ENCODE results near the gene PROK1. TPM values are rescaled to one million over a fixed set of nuclear protein-coding genes. Genes with fewer than 3 reads are reported as not detected.

The PROK1 gene
- polyA plus RNA-seq, 1 donor (not counting 4 experiments of a cell fraction or from before 2014, with no cell fraction given): not detected

DNA sequence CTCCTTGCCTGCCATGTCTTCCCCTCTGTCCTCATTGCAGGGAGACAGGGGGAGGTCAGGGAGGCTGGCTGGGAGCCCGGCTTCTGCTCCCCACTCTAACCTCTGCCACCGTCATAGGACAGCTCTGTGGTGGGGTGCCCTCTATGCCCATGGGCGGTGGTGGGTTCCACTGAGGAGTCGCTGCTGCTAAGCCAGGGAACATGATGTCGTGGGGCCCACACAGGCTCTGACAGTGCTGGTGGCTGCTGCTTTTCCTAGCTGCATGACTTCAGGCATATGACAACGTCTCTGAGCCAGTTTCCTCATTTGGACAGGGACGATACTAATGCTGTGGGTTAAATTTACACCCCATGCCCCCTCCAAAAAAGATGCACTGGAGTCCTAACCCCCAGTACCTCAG, 53.3 kb downstream of the PROK1 start:
- Histone ChIP-seq H3K4me2 (ENCODE audit: control insufficient read depth, extremely low read depth, insufficient read depth, low read depth, low read length) (no peak overlapping the region), H3K27me3 (ENCODE audit: control insufficient read depth, extremely low read depth, insufficient read depth, low read length) (peaks cover 26% of the 10 kb centered on the region), H3K4me1 (ENCODE audit: control insufficient read depth, extremely low read depth, insufficient read depth, low read length) (no peaks in the 10 kb centered on the region), H3K9me3 (ENCODE audit: control insufficient read depth, low read depth, low read length) (no peaks in the 10 kb centered on the region), H2AFZ (ENCODE audit: control insufficient read depth, low read length) (no peak overlapping the region), H3K79me2 (ENCODE audit: control insufficient read depth, insufficient read depth, low read length) (no peaks in the 10 kb centered on the region), H3K9me1 (ENCODE audit: control insufficient read depth, extremely low read depth, insufficient read depth, low read length) (no peaks in the 10 kb centered on the region), H3K4me3 (ENCODE audit: control insufficient read depth in 2 of 3, extremely low read depth in 1 of 3, insufficient read depth in 2 of 3, low read depth in 1 of 3, low read length in 3 of 3) (no peak overlapping the region), H3K9ac (ENCODE audit: control insufficient read depth, extremely low read depth, insufficient read depth, low read length) (no peak overlapping the region), H4K20me1 (ENCODE audit: control insufficient read depth, extremely low read depth, insufficient read depth, low read length) (no peaks in the 10 kb centered on the region), H3K36me3 (ENCODE audit: control insufficient read depth in 2 of 2, extremely low read depth in 1 of 2, insufficient read depth in 2 of 2, low read length in 2 of 2) (no peaks in the 10 kb centered on the region), H3K27ac (ENCODE audit: control insufficient read depth, insufficient read depth, low read length) (no peak overlapping the region)
- no peak for TF ChIP-seq CTCF (optimal IDR thresholded peaks at IDR 0.05 in 1 of 3, IDR thresholded peaks at IDR 0.05 in 1 of 3, conservative IDR thresholded peaks at IDR 0.05 in 1 of 3; ENCODE audit: extremely low read depth in 1 of 3, insufficient read depth in 2 of 3, low read length in 3 of 3)
- TF ChIP-seq EZH2 (IDR thresholded peaks at IDR 0.05; ENCODE audit: low read length): no peak
- FAIRE-seq: no peak
- dilution Hi-C loops (cut with MboI; ENCODE audit: extremely low pct_ligation_motif_present, low sequenced_read_pairs): no loop called here
- no peak for DNase-seq (ENCODE audit: low read depth, low spot score)

DNA sequence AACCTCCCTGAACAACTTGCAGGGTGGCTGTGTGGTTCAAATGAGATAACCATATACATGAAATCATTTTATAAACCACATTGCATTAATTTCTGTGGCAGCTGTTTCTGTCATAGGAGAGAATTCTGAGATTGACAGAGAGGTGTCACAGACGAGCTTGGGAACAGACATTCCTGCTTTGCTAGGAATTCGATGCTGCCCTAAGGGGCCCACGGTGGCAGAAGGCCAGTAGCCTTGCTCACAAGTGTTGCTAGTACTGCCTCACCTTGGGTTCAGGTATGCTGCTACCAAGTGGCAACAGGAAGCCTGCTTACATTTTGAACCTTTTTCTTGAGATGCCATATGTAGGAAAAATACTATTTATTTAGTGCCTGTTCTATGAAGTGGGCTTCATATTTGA, 54.6 kb downstream of the PROK1 start:
- no peak for TF ChIP-seq CTCF (optimal IDR thresholded peaks at IDR 0.05 in 1 of 3, IDR thresholded peaks at IDR 0.05 in 1 of 3, conservative IDR thresholded peaks at IDR 0.05 in 1 of 3; ENCODE audit: extremely low read depth in 1 of 3, insufficient read depth in 2 of 3, low read length in 3 of 3)
- TF ChIP-seq EZH2 (IDR thresholded peaks at IDR 0.05; ENCODE audit: low read length): no peak
- Histone ChIP-seq H3K36me3 (ENCODE audit: control insufficient read depth in 2 of 2, extremely low read depth in 1 of 2, insufficient read depth in 2 of 2, low read length in 2 of 2) (no peaks in the 10 kb centered on the region), H2AFZ (ENCODE audit: control insufficient read depth, low read length) (no peak overlapping the region), H4K20me1 (ENCODE audit: control insufficient read depth, extremely low read depth, insufficient read depth, low read length) (no peaks in the 10 kb centered on the region), H3K27ac (ENCODE audit: control insufficient read depth, insufficient read depth, low read length) (no peak overlapping the region), H3K9ac (ENCODE audit: control insufficient read depth, extremely low read depth, insufficient read depth, low read length) (no peak overlapping the region), H3K79me2 (ENCODE audit: control insufficient read depth, insufficient read depth, low read length) (no peaks in the 10 kb centered on the region), H3K4me3 (ENCODE audit: control insufficient read depth in 2 of 3, extremely low read depth in 1 of 3, insufficient read depth in 2 of 3, low read depth in 1 of 3, low read length in 3 of 3) (no peak overlapping the region), H3K9me1 (ENCODE audit: control insufficient read depth, extremely low read depth, insufficient read depth, low read length) (no peaks in the 10 kb centered on the region), H3K4me1 (ENCODE audit: control insufficient read depth, extremely low read depth, insufficient read depth, low read length) (no peaks in the 10 kb centered on the region), H3K4me2 (ENCODE audit: control insufficient read depth, extremely low read depth, insufficient read depth, low read depth, low read length) (no peak overlapping the region), H3K9me3 (ENCODE audit: control insufficient read depth, low read depth, low read length) (no peaks in the 10 kb centered on the region), H3K27me3 (ENCODE audit: control insufficient read depth, extremely low read depth, insufficient read depth, low read length) (peaks cover 23% of the 10 kb centered on the region)
- dilution Hi-C loops (cut with MboI; ENCODE audit: extremely low pct_ligation_motif_present, low sequenced_read_pairs): no loop called here
- DNase-seq (ENCODE audit: low read depth, low spot score) (no peak), FAIRE-seq (no peak)

All from keratinocyte (primary cell).